Body of pancreas (tissue), 4 donors: ENCODE results near the gene FLNC. TPM values are rescaled to one million over a fixed set of nuclear protein-coding genes. Genes with fewer than 3 reads are reported as not detected.

Experiments used
- ATAC-seq: fragments of 150-250 bp; one replicate; pipeline ENCODE4 v1.9.1; 2016
- DNase-seq, 4 donors: peaks; one replicate each; pipeline ENCODE4 v3.0.0-alpha.2; 2019
- H3K27ac ChIP-seq, 4 donors: fragments of 200-600 bp; sonication (generic); 1 replicate in 3 of 4; 2 replicates in 1 of 4; pipeline versions ENCODE4 v1.5.1 to v1.6.1; 2016 to 2019; ENCODE audit warnings: mild to moderate bottlenecking in 1 of 4, mixed read lengths in 1 of 4, moderate library complexity in 1 of 4
- H3K27me3 ChIP-seq, 2 donors: fragments of 200-600 bp; sonication (generic); one replicate each; pipeline ENCODE4 v1.6.0; 2016; ENCODE audit warnings: mild to moderate bottlenecking in 1 of 2
- H3K36me3 ChIP-seq, 2 donors: fragments of 200-600 bp; sonication (generic); replicated peaks in 1 of 2; 2 replicates each; pipeline ENCODE4 v1.5.1; 2016; ENCODE audit warnings: low read depth in 2 of 2; ENCODE audit not compliant: insufficient read depth in 1 of 2
- H3K4me1 ChIP-seq: fragments of 200-600 bp; sonication (generic); one replicate; pipeline ENCODE4 v1.6.0; 2016
- H3K4me3 ChIP-seq, 2 donors: fragments of 200-600 bp; sonication (generic); 1 replicate in 1 of 2; 2 replicates in 1 of 2; pipeline ENCODE4 v1.5.1; 2016 to 2019
- H3K9me3 ChIP-seq, 3 donors: fragments of 200-600 bp; sonication (generic); 1 replicate in 2 of 3; 2 replicates in 1 of 3; pipeline ENCODE4 v1.5.1; 2016
- CTCF ChIP-seq, 7 experiments: fragments of 450-650 bp in 4 of 7; fragments of 200-600 bp in 3 of 7; sonication (generic) in 3 of 7; IDR thresholded peaks; one replicate each; pipeline ENCODE4 v1.5.1; 2016 to 2019; ENCODE audit warnings: antibody characterized with exemption in 7 of 7
- POLR2A ChIP-seq, 3 donors: fragments of 450-650 bp; IDR thresholded peaks; one replicate each; pipeline ENCODE4 v1.6.1; 2016; ENCODE audit warnings: antibody characterized with exemption in 3 of 3, mild to moderate bottlenecking in 2 of 3
- WGBS, 2 donors: methylation state at CpG; one replicate each; pipeline ENCODE4 v1.1.5; 2017; 5-methylcytosine and 5-hydroxymethylcytosine counted together
- intact Hi-C: fragments of 100-400 bp; cut with DNase I; formaldehyde crosslinking; loops from one replicate; pipeline ENCODE4 v1.15.1; 2023
- total RNA-seq, 2 donors: library from RNA; depleted of rRNA; stranded (reverse); fragments of >200 nt; gene quantifications; one replicate each; pipeline ENCODE4 v1.1.0, GENCODE V29; 2016

FLNC gene
- total RNA-seq, 2 donors from 2014 or later = 1.8 to 4.0 TPM

- H3K4me1 ChIP-seq = no peaks in the 10 kb centered on the region
- H3K27ac ChIP-seq = no peak overlapping the region
- H3K4me3 ChIP-seq = no peak overlapping the region
- WGBS, 2 donors = 66% methylated on average over 5 of the region's 5 CpGs
- TF ChIP-seq CTCF (IDR thresholded peaks at IDR 0.05) (no peak), POLR2A (IDR thresholded peaks at IDR 0.05) (no peak)
- ATAC-seq (no peak), DNase-seq (no peak)
- H3K9me3 ChIP-seq = no peaks in the 10 kb centered on the region
- intact Hi-C loops = no loop called here
- no peaks in the 10 kb centered on the region for H3K36me3 ChIP-seq
- no peaks in the 10 kb centered on the region for H3K27me3 ChIP-seq
Observed at GRCh38 chr7:128845475-128845874, 15.3 kb downstream of the FLNC start.

GRCh38 chr7:128845987-128846386 lies 15.8 kb downstream of the FLNC start:
- no peaks in the 10 kb centered on the region for H3K9me3 ChIP-seq
- H3K4me3 ChIP-seq = no peak overlapping the region
- no peak for TF ChIP-seq POLR2A (IDR thresholded peaks at IDR 0.05)
- no peak for TF ChIP-seq CTCF (IDR thresholded peaks at IDR 0.05)
- no peaks in the 10 kb centered on the region for H3K36me3 ChIP-seq
- intact Hi-C loops = no loop called here
- no peak for ATAC-seq
- no peaks in the 10 kb centered on the region for H3K4me1 ChIP-seq
- WGBS, 2 donors = 78% methylated on average over 5 to 18 of the region's 19 CpGs
- H3K27ac ChIP-seq = no peak overlapping the region
- DNase-seq = no peak
- no peaks in the 10 kb centered on the region for H3K27me3 ChIP-seq

- DNase-seq (no peak), ATAC-seq (no peak)
- H3K4me1 ChIP-seq = no peaks in the 10 kb centered on the region
- no peak overlapping the region for H3K27ac ChIP-seq
- H3K4me3 ChIP-seq = no peak overlapping the region
- no peak for TF ChIP-seq POLR2A (IDR thresholded peaks at IDR 0.05)
- TF ChIP-seq CTCF (IDR thresholded peaks at IDR 0.05) = no peak
- no peaks in the 10 kb centered on the region for H3K9me3 ChIP-seq
- WGBS, 2 donors = 80 to 84% methylated on average over 10 to 14 of the region's 14 CpGs
- H3K27me3 ChIP-seq = no peaks in the 10 kb centered on the region
- H3K36me3 ChIP-seq = no peaks in the 10 kb centered on the region
- intact Hi-C loops = no loop called here
Observed at GRCh38 chr7:128846781-128847444, 16.7 kb downstream of the FLNC start.

GRCh38 chr7:128847721-128848211 lies 17.6 kb downstream of the FLNC start:
- H3K27ac ChIP-seq = no peak overlapping the region
- intact Hi-C loops = no loop called here
- ATAC-seq = no peak
- H3K27me3 ChIP-seq = no peaks in the 10 kb centered on the region
- DNase-seq = no peak
- no peak overlapping the region for H3K4me3 ChIP-seq
- TF ChIP-seq POLR2A (IDR thresholded peaks at IDR 0.05) = no peak
- TF ChIP-seq CTCF (IDR thresholded peaks at IDR 0.05) = no peak
- 86 to 87% methylated on average over 6 to 16 of the region's 17 CpGs for WGBS, 2 donors
- H3K36me3 ChIP-seq = no peaks in the 10 kb centered on the region
- H3K9me3 ChIP-seq = no peaks in the 10 kb centered on the region
- H3K4me1 ChIP-seq = no peaks in the 10 kb centered on the region
